ENCODE data around the gene PSMD9.
"Not testable (repeated sequence)": the region's sequence is repeated elsewhere in the genome, so short reads cannot be mapped to it uniquely, and the experiment has no call there.

PSMD9 gene

GRCh38 chr12:121925358-121925695 lies 36.7 kb downstream of the PSMD9 start:
- no peaks in the 10 kb centered on the region for H3K9me3 ChIP-seq (replicated peaks in 1 of 11)
- H3K27me3 ChIP-seq = no peaks in the 10 kb centered on the region
- no peak for TF ChIP-seq Cebpa-rat (IDR thresholded peaks at IDR 0.05)
- H3K9ac ChIP-seq = no peak overlapping the region
- peak overlapping the region in 2 of 11 experiments; percentile 63 to 82; a peak in 2 of 22 replicates for H3K4me2 ChIP-seq
- H3K36me3 ChIP-seq = no peaks in the 10 kb centered on the region; a peak in 1 of 22 replicates
- H3K4me1 ChIP-seq = peaks cover 43 to 74% (median 63%) of the 10 kb centered on the region in 10 experiments
- no peak overlapping the region for H3K27ac ChIP-seq
- H4K20me1 ChIP-seq = no peaks in the 10 kb centered on the region
- no peak overlapping the region for H3K4me3 ChIP-seq

- no peaks in the 10 kb centered on the region for H3K9me3 ChIP-seq (replicated peaks in 1 of 11)
- H3K27me3 ChIP-seq = no peaks in the 10 kb centered on the region
- peak overlapping the region in 7 of 11 experiments; percentile 13 to 54 (median 23); a peak in 6 of 22 replicates for H3K27ac ChIP-seq
- no peak for TF ChIP-seq Cebpa-rat (IDR thresholded peaks at IDR 0.05)
- H3K36me3 ChIP-seq = no peaks in the 10 kb centered on the region; a peak in 1 of 22 replicates
- peak overlapping the region; percentile 33 to 81 (median 62) for H3K4me2 ChIP-seq
- H4K20me1 ChIP-seq = no peaks in the 10 kb centered on the region
- peaks cover 47 to 73% (median 65%) of the 10 kb centered on the region in 10 experiments for H3K4me1 ChIP-seq
- no peak overlapping the region for H3K4me3 ChIP-seq
- H3K9ac ChIP-seq = no peak overlapping the region; a peak in 1 of 22 replicates
Measured at GRCh38 chr12:121926874-121927706, 38.5 kb downstream of the PSMD9 start.

GRCh38 chr12:121927813-121928212 lies 39.2 kb downstream of the PSMD9 start:
- Histone ChIP-seq H4K20me1 (no peaks in the 10 kb centered on the region), H3K27ac (peak overlapping the region in 4 of 11 experiments; percentile 15 to 54 (median 28); a peak in 1 of 22 replicates), H3K9me3 (replicated peaks in 1 of 11) (no peaks in the 10 kb centered on the region), H3K4me3 (no peak overlapping the region), H3K4me2 (peak overlapping the region; percentile 33 to 81 (median 62)), H3K9ac (no peak overlapping the region; a peak in 1 of 22 replicates), H3K36me3 (no peaks in the 10 kb centered on the region), H3K27me3 (no peaks in the 10 kb centered on the region), H3K4me1 (peaks cover 50 to 73% (median 66%) of the 10 kb centered on the region in 10 experiments)
- TF ChIP-seq Cebpa-rat (IDR thresholded peaks at IDR 0.05) = no peak

- peaks cover 45 to 72% (median 65%) of the 10 kb centered on the region in 10 experiments for H3K4me1 ChIP-seq
Measured at GRCh38 chr12:121929545-121929944, 41.0 kb downstream of the PSMD9 start.

GRCh38 chr12:121930862-121931261 lies 42.3 kb downstream of the PSMD9 start:
- Histone ChIP-seq H3K27me3 (no peaks in the 10 kb centered on the region), H3K27ac (peak overlapping the region in 8 of 11 experiments; percentile 39 to 75 (median 70); a peak in 13 of 22 replicates)

More at GRCh38 chr12:121929545-121929944, 41.0 kb downstream of the PSMD9 start:
- not testable (repeated sequence) for H4K20me1 ChIP-seq; H3K36me3 ChIP-seq; H3K27me3 ChIP-seq; H3K4me3 ChIP-seq; H3K27ac ChIP-seq; H3K9me3 ChIP-seq (replicated peaks in 1 of 11); H3K4me2 ChIP-seq; H3K9ac ChIP-seq

GRCh38 chr12:121932176-121932536 lies 43.6 kb downstream of the PSMD9 start:
- peaks cover 28 to 64% (median 53%) of the 10 kb centered on the region in 10 experiments for H3K4me1 ChIP-seq
- peaks cover 0 to 11% (median 3%) of the 10 kb centered on the region in 11 experiments; a peak in 9 of 22 replicates for H3K36me3 ChIP-seq
- peaks cover 2 to 7% (median 5%) of the 10 kb centered on the region in 11 experiments; a peak in 15 of 22 replicates for H3K9me3 ChIP-seq (replicated peaks in 1 of 11)
- H3K4me3 ChIP-seq = peak overlapping the region in 3 of 10 experiments; percentile 35 to 41 (median 41); a peak in 3 of 20 replicates
- H4K20me1 ChIP-seq = no peaks in the 10 kb centered on the region
- H3K4me2 ChIP-seq = peak overlapping the region in 8 of 11 experiments; percentile 48 to 81 (median 66); a peak in 17 of 22 replicates
- TF ChIP-seq Cebpa-rat (IDR thresholded peaks at IDR 0.05) = no peak
- peak overlapping the region in 9 of 11 experiments; percentile 10 to 75 (median 69); a peak in 14 of 22 replicates for H3K27ac ChIP-seq
- no peaks in the 10 kb centered on the region for H3K27me3 ChIP-seq
- H3K9ac ChIP-seq = peak overlapping the region in 5 of 11 experiments; percentile 7 to 53 (median 42); a peak in 6 of 22 replicates

More at GRCh38 chr12:121930862-121931261, 42.3 kb downstream of the PSMD9 start:
- Histone ChIP-seq H3K4me3 (no peak overlapping the region), H3K36me3 (peaks cover 0 to 9% (median 0%) of the 10 kb centered on the region in 11 experiments; a peak in 2 of 22 replicates), H4K20me1 (no peaks in the 10 kb centered on the region), H3K9me3 (replicated peaks in 1 of 11) (no peaks in the 10 kb centered on the region), H3K4me2 (peak overlapping the region; percentile 20 to 81 (median 59); a peak in 20 of 22 replicates), H3K9ac (peak overlapping the region in 2 of 11 experiments; percentile 13 to 52; a peak in 2 of 22 replicates), H3K4me1 (peaks cover 39 to 68% (median 60%) of the 10 kb centered on the region in 10 experiments)
- peak in 4 of 11 experiments; percentile 15 to 56 (median 27); a peak in 2 of 22 replicates for TF ChIP-seq Cebpa-rat (IDR thresholded peaks at IDR 0.05)

- no peaks in the 10 kb centered on the region for H4K20me1 ChIP-seq
- TF ChIP-seq Cebpa-rat (IDR thresholded peaks at IDR 0.05) = no peak
- H3K4me2 ChIP-seq = peak overlapping the region; percentile 12 to 81 (median 57); a peak in 20 of 22 replicates
- H3K4me1 ChIP-seq = peaks cover 20 to 64% (median 52%) of the 10 kb centered on the region in 10 experiments
- peak overlapping the region in 8 of 11 experiments; percentile 3 to 75 (median 70); a peak in 13 of 22 replicates for H3K27ac ChIP-seq
- H3K9ac ChIP-seq = peak overlapping the region in 3 of 11 experiments; percentile 13 to 26 (median 15); a peak in 2 of 22 replicates
- H3K36me3 ChIP-seq = peaks cover 0 to 16% (median 8%) of the 10 kb centered on the region in 11 experiments; a peak in 9 of 22 replicates
- no peaks in the 10 kb centered on the region for H3K27me3 ChIP-seq
- H3K4me3 ChIP-seq = no peak overlapping the region
- H3K9me3 ChIP-seq (replicated peaks in 1 of 11) = peaks cover 5 to 15% (median 14%) of the 10 kb centered on the region in 11 experiments; a peak in 16 of 22 replicates
Measured at GRCh38 chr12:121932914-121933521, 44.4 kb downstream of the PSMD9 start.

- H3K4me3 ChIP-seq = no peak overlapping the region
- no peak for TF ChIP-seq Cebpa-rat (IDR thresholded peaks at IDR 0.05)
- peaks cover 5 to 17% (median 15%) of the 10 kb centered on the region in 11 experiments; a peak in 16 of 22 replicates for H3K9me3 ChIP-seq (replicated peaks in 1 of 11)
- H3K36me3 ChIP-seq = peaks cover 0 to 16% (median 8%) of the 10 kb centered on the region in 11 experiments; a peak in 9 of 22 replicates
- H3K27me3 ChIP-seq = no peaks in the 10 kb centered on the region
- peaks cover 18 to 68% (median 54%) of the 10 kb centered on the region in 10 experiments for H3K4me1 ChIP-seq
- H3K27ac ChIP-seq = peak overlapping the region in 8 of 11 experiments; percentile 15 to 75 (median 70); a peak in 12 of 22 replicates
- H4K20me1 ChIP-seq = no peaks in the 10 kb centered on the region
- H3K4me2 ChIP-seq = peak overlapping the region; percentile 23 to 81 (median 57); a peak in 21 of 22 replicates
- peak overlapping the region in 2 of 11 experiments; percentile 13 to 26; a peak in 2 of 22 replicates for H3K9ac ChIP-seq
Measured at GRCh38 chr12:121933522-121934308, 45.1 kb downstream of the PSMD9 start.
